GM12878 (cell line): ENCODE measurements around the gene KRT4. TPM values are rescaled to one million over a fixed set of nuclear protein-coding genes. Genes with fewer than 3 reads are reported as not detected.

Source experiments
- ATAC-seq: fragments of 200-7000 bp; cut with Tn5 transposase; 3 replicates; pipeline ENCODE4 v1.9.1; 2020; ENCODE audit warnings: mild to moderate bottlenecking, moderate library complexity
- BruUV-seq: library from RNA; stranded (reverse); fragments of 400-500 nt; replicated peaks from 2 replicates; lab custom pipeline; 2021; lab: Mats Ljungman, UMichigan
- CTCF ChIA-PET: fragments of 300-600 bp; sonication (Branson Sonifier 250); formaldehyde crosslinking; extraction: SDS; loops from one replicate; lab custom pipeline; 2021; ENCODE audit warnings: inconsistent platforms; lab: Yijun Ruan, JAX
- POLR2A ChIA-PET: fragments of 350-600 bp; formaldehyde crosslinking; extraction: SDS; loops from one replicate; lab custom pipeline; 2021; ENCODE audit warnings: inconsistent platforms; lab: Charles Lee
- RAD21 ChIA-PET: fragments of 300-600 bp; sonication (Branson Sonifier 250); formaldehyde crosslinking; loops from one replicate; lab custom pipeline; 2023; ENCODE audit warnings: antibody characterized with exemption; ENCODE audit not compliant: unreplicated experiment; lab: Charles Lee
- SMC1A ChIA-PET: fragments of 300-600 bp; sonication (Branson Sonifier 250); formaldehyde crosslinking; loops from one replicate; lab custom pipeline; 2023; ENCODE audit not compliant: unreplicated experiment, uncharacterized antibody; lab: Charles Lee
- DNase-seq: peaks from one replicate; pipeline ENCODE4 v3.0.0-alpha.2; 2011; ENCODE audit warnings: low read depth, low spot score
- FAIRE-seq: peaks from 3 replicates; lab custom pipeline; 2011; peaks lifted over from hg19 to GRCh38; lab: Jason Lieb, UNC
- H2AFZ ChIP-seq: 2 replicates; pipeline ENCODE4 v1.6.0; 2011; ENCODE audit warnings: low read depth, low read length, control low read depth; ENCODE audit not compliant: control insufficient read depth
- H3K27ac ChIP-seq: 2 replicates; pipeline ENCODE4 v1.5.1; 2011; ENCODE audit warnings: control low read depth; ENCODE audit not compliant: control insufficient read depth, insufficient read depth
- H3K27me3 ChIP-seq, 2 experiments: replicated peaks in 1 of 2; 2 replicates each; pipeline versions ENCODE4 v1.6.0 to v1.6.1; 2011; ENCODE audit warnings: low read length in 1 of 2; ENCODE audit not compliant: control insufficient read depth in 2 of 2, insufficient read depth in 2 of 2
- H3K36me3 ChIP-seq, 2 experiments: 2 replicates each; pipeline ENCODE4 v1.5.1; 2011; ENCODE audit warnings: low read length in 1 of 2; ENCODE audit not compliant: control insufficient read depth in 2 of 2, insufficient read depth in 2 of 2
- H3K4me1 ChIP-seq: 2 replicates; pipeline ENCODE4 v1.6.1; 2011; ENCODE audit warnings: mild to moderate bottlenecking, low read length, moderate library complexity, mixed read lengths; ENCODE audit not compliant: control insufficient read depth, insufficient read depth
- H3K4me2 ChIP-seq: 2 replicates; pipeline ENCODE4 v1.6.0; 2011; ENCODE audit warnings: control low read depth; ENCODE audit not compliant: control insufficient read depth, insufficient read depth
- H3K4me3 ChIP-seq: fragments of 200-600 bp; sonication (generic); 2 replicates; pipeline ENCODE4 v1.5.1; 2016
- H3K79me2 ChIP-seq: 2 replicates; pipeline ENCODE4 v1.6.0; 2011; ENCODE audit warnings: low read length; ENCODE audit not compliant: control insufficient read depth, insufficient read depth
- H3K9ac ChIP-seq: 2 replicates; pipeline ENCODE4 v1.8.0; 2011; ENCODE audit warnings: low read length, control low read depth, mixed read lengths; ENCODE audit not compliant: control insufficient read depth, insufficient read depth
- H3K9me3 ChIP-seq: replicated peaks from 3 replicates; pipeline ENCODE4 v1.5.1; 2011; ENCODE audit warnings: mild to moderate bottlenecking, low read length; ENCODE audit not compliant: control insufficient read depth, insufficient read depth
- H4K20me1 ChIP-seq: 2 replicates; pipeline ENCODE4 v1.6.0; 2011; ENCODE audit not compliant: control insufficient read depth, insufficient read depth
- ELK1 ChIP-seq: IDR thresholded peaks from 2 replicates; pipeline ENCODE4 v1.6.1; 2012; ENCODE audit warnings: low read depth, low read length, improper control_type of control experiment
- EZH2 ChIP-seq: IDR thresholded peaks from 2 replicates; pipeline ENCODE4 v1.6.1; 2012; ENCODE audit warnings: low read depth, mild to moderate bottlenecking, control low read depth, inconsistent platforms, low read length, borderline replicate concordance; ENCODE audit not compliant: control insufficient read depth
- HCFC1 ChIP-seq: fragments of 150-350 bp; IDR thresholded peaks from 2 replicates; pipeline ENCODE4 v1.6.1; 2014; ENCODE audit warnings: low read length
- IRF4 ChIP-seq: IDR thresholded peaks from 2 replicates; pipeline ENCODE4 v1.6.1; 2011; ENCODE audit warnings: low read depth, low read length
- MLLT1 ChIP-seq: fragments of 450-650 bp; IDR thresholded peaks from 2 replicates; pipeline ENCODE4 v1.6.1; 2016; ENCODE audit warnings: mild to moderate bottlenecking
- NBN ChIP-seq: fragments of 450-650 bp; IDR thresholded peaks from 2 replicates; pipeline ENCODE4 v1.6.1; 2016
- RCOR1 ChIP-seq: conservative IDR thresholded peaks from 2 replicates; pipeline ENCODE4 v1.6.1; 2012; ENCODE audit warnings: low read depth, low read length, improper control_type of control experiment
- SMAD5 ChIP-seq: IDR thresholded peaks from 2 replicates; pipeline ENCODE4 v1.6.1; 2016; ENCODE audit warnings: antibody characterized with exemption, low read depth
- SUZ12 ChIP-seq: fragments of 200-600 bp; sonication (generic); IDR thresholded peaks from one replicate; pipeline ENCODE4 v1.6.1; 2018; ENCODE audit warnings: antibody characterized with exemption, mild to moderate bottlenecking; ENCODE audit not compliant: unreplicated experiment
- USF2 ChIP-seq: IDR thresholded peaks from 2 replicates; pipeline ENCODE4 v1.6.1; 2011; ENCODE audit warnings: low read depth, low read length, improper control_type of control experiment, borderline replicate concordance
- ZNF384 ChIP-seq: IDR thresholded peaks from 2 replicates; pipeline ENCODE4 v1.6.1; 2012; ENCODE audit warnings: low read depth, mild to moderate bottlenecking, low read length, improper control_type of control experiment, borderline replicate concordance
- ZSCAN29 ChIP-seq: fragments of 450-650 bp; IDR thresholded peaks from 2 replicates; pipeline ENCODE4 v1.6.1; 2017; ENCODE audit warnings: mild to moderate bottlenecking, moderate library complexity
- WGBS: methylation state at CpG from one replicate; pipeline ENCODE4 v1.1.6; 2016; ENCODE audit warnings: low lambda C conversion rate; ENCODE audit not compliant: insufficient replicate concordance, insufficient coverage; ENCODE audit errors: missing lambda C conversion rate; 5-methylcytosine and 5-hydroxymethylcytosine counted together
- in situ Hi-C: fragments of 300-500 bp; cut with MboI; formaldehyde crosslinking; loops from 9 replicates; pipeline ENCODE4 v1.14.3; 2018; ENCODE audit warnings: mixed read lengths
- intact Hi-C: fragments of 100-400 bp; cut with micrococcal nuclease; formaldehyde crosslinking; loops from one replicate; pipeline ENCODE4 v1.14.2; 2022; ENCODE audit not compliant: unreplicated experiment
- polyA plus RNA-seq, 11 experiments: library from polyadenylated mRNA; depleted of rRNA in 4 of 11; unstranded in 6 of 11; stranded (reverse) in 5 of 11; fragments of >200 nt; fragmentation: Nextera tagmentation in 4 of 11; fragmentation: Illumina TruSeq in 1 of 11; extraction: Ambion mirVana in 4 of 11; extraction: Trizol in 1 of 11; gene quantifications; 1 replicate in 1 of 11; 2 replicates in 10 of 11; pipeline versions ENCODE4 v1.2.1 to v1.2.3, GENCODE V29; 2011 to 2016; ENCODE audit warnings: inconsistent platforms in 2 of 11, missing spikeins in 2 of 11, low read depth in 1 of 11
- total RNA-seq, 4 experiments: library from RNA; depleted of rRNA in 3 of 4; stranded (reverse); fragments of >200 nt in 3 of 4; fragmentation: Illumina TruSeq in 1 of 4; extraction: Trizol in 1 of 4; gene quantifications; 2 replicates each; pipeline versions ENCODE4 v1.2.1 to v1.2.3, GENCODE V29; 2013 to 2021
- TF ChIP-seq, protein P1 (sequence below): fragments of 450-650 bp; IDR thresholded peaks from 2 replicates; pipeline ENCODE4 v1.6.1; 2017; ENCODE audit warnings: borderline replicate concordance

KRT4 gene
- total and polyA plus RNA-seq, 10 of the 15 experiments (the other 5 are each of a cell fraction or from before 2014, with no cell fraction given), result not detected

- ChIA-PET POLR2A (no interaction called here), RAD21 (no interaction called here), CTCF (no interaction called here), SMC1A (no interaction called here)
- intact Hi-C loops, result no loop called here
- TF ChIP-seq USF2 (no peak), SMAD5 (no peak)
- no peak for DNase-seq
- Histone ChIP-seq H3K4me3 (no peak overlapping the region), H3K27me3 (peaks cover 0 to 2% of the 10 kb centered on the region in 2 experiments; a peak in 3 of 4 replicates), H4K20me1 (no peaks in the 10 kb centered on the region), H3K4me2 (no peak overlapping the region), H3K9me3 (no peaks in the 10 kb centered on the region), H3K27ac (no peak overlapping the region), H3K79me2 (no peaks in the 10 kb centered on the region), H2AFZ (no peak overlapping the region), H3K9ac (no peak overlapping the region), H3K36me3 (no peaks in the 10 kb centered on the region), H3K4me1 (no peaks in the 10 kb centered on the region)
- in situ Hi-C loops, result no loop called here
- no peak for ATAC-seq
- 20% methylated on average over 6 of the region's 6 CpGs for WGBS
- FAIRE-seq, result no peak
- BruUV-seq, result no TSS peak
Measured at GRCh38 chr12:52849511-52849910, 35.6 kb upstream of the KRT4 start.

GRCh38 chr12:52848661-52849255 is 34.8 kb upstream of the KRT4 start, which contains the start of gene KRT78:
TSS of gene KRT78 (minus strand) at chr12:52848994. CDS start at chr12:52848930, 64 bp downstream.
- DNase-seq, result no peak
- BruUV-seq, result no TSS peak
- RAD21 ChIA-PET, result no interaction called here
- TF ChIP-seq, protein P1, sequence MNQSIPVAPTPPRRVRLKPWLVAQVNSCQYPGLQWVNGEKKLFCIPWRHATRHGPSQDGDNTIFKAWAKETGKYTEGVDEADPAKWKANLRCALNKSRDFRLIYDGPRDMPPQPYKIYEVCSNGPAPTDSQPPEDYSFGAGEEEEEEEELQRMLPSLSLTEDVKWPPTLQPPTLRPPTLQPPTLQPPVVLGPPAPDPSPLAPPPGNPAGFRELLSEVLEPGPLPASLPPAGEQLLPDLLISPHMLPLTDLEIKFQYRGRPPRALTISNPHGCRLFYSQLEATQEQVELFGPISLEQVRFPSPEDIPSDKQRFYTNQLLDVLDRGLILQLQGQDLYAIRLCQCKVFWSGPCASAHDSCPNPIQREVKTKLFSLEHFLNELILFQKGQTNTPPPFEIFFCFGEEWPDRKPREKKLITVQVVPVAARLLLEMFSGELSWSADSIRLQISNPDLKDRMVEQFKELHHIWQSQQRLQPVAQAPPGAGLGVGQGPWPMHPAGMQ, result no peak
- TF ChIP-seq RCOR1 (no peak), SUZ12 (no peak), EZH2 (no peak), IRF4 (no peak), ELK1 (no peak), NBN (no peak), ZNF384 (no peak), MLLT1 (no peak), HCFC1 (no peak), ZSCAN29 (no peak)

More at GRCh38 chr12:52848661-52849255, 34.8 kb upstream of the KRT4 start, which contains the start of gene KRT78:
- ChIA-PET POLR2A (no interaction called here), SMC1A (no interaction called here), CTCF (no interaction called here)
- Histone ChIP-seq H3K4me1 (no peaks in the 10 kb centered on the region), H2AFZ (no peak within 1 kb of the TSS), H4K20me1 (no peaks in the 10 kb centered on the region), H3K4me2 (no peak within 1 kb of the TSS), H3K4me3 (no peak within 1 kb of the TSS), H3K9ac (no peak within 1 kb of the TSS), H3K36me3 (no peaks in the 10 kb centered on the region), H3K79me2 (no peaks in the 10 kb centered on the region), H3K27ac (no peak within 1 kb of the TSS), H3K9me3 (no peaks in the 10 kb centered on the region), H3K27me3 (peaks cover 0 to 1% of the 10 kb centered on the region in 2 experiments; a peak in 3 of 4 replicates)
- WGBS, result 21% methylated on average over 16 of the region's 16 CpGs
- FAIRE-seq (no peak), ATAC-seq (no peak)
- intact Hi-C loops, result no loop called here
- in situ Hi-C loops, result no loop called here
